GM23248 (cell line): ENCODE results near the gene ZNF358. TPM values are rescaled to one million over a fixed set of nuclear protein-coding genes. Genes with fewer than 3 reads are reported as not detected.
A peak's percentile ranks its signal among the peaks of the same experiment; 100 is the strongest.

Source experiments
- DNase-seq: peaks from one replicate; pipeline ENCODE4 v3.0.0-alpha.2; 2015
- H2AFZ ChIP-seq: fragments of 200-600 bp; sonication (generic); 2 replicates; pipeline ENCODE4 v1.6.1; 2016; ENCODE audit warnings: antibody characterized with exemption
- H3F3A ChIP-seq: fragments of 200-600 bp; sonication (generic); 2 replicates; pipeline ENCODE4 v1.6.1; 2016; ENCODE audit warnings: mild to moderate bottlenecking, antibody characterized with exemption, mixed run types; ENCODE audit not compliant: insufficient read depth
- H3K27ac ChIP-seq: fragments of 200-600 bp; sonication (generic); 2 replicates; pipeline ENCODE4 v1.5.1; 2016; ENCODE audit warnings: mild to moderate bottlenecking
- H3K27me3 ChIP-seq: fragments of 200-600 bp; sonication (generic); replicated peaks from 2 replicates; pipeline ENCODE4 v1.6.1; 2016; ENCODE audit warnings: mild to moderate bottlenecking; ENCODE audit not compliant: insufficient read depth
- H3K36me3 ChIP-seq: fragments of 200-600 bp; sonication (generic); 2 replicates; pipeline ENCODE4 v1.6.1; 2016; ENCODE audit warnings: low read depth, mild to moderate bottlenecking
- H3K4me1 ChIP-seq: fragments of 200-600 bp; sonication (generic); 2 replicates; pipeline ENCODE4 v1.6.1; 2016; ENCODE audit warnings: mild to moderate bottlenecking; ENCODE audit not compliant: insufficient read depth
- H3K4me2 ChIP-seq: fragments of 200-600 bp; sonication (generic); one replicate; pipeline ENCODE4 v1.6.1; 2016; ENCODE audit warnings: mild to moderate bottlenecking; ENCODE audit not compliant: unreplicated experiment
- H3K4me3 ChIP-seq: fragments of 200-600 bp; sonication (generic); 2 replicates; pipeline ENCODE4 v1.5.1; 2016; ENCODE audit warnings: mild to moderate bottlenecking
- H3K79me2 ChIP-seq: fragments of 200-600 bp; sonication (generic); 2 replicates; pipeline ENCODE4 v1.6.1; 2016; ENCODE audit warnings: mild to moderate bottlenecking; ENCODE audit not compliant: insufficient read depth
- H3K9ac ChIP-seq: fragments of 200-600 bp; sonication (generic); 2 replicates; pipeline ENCODE4 v1.6.1; 2016; ENCODE audit warnings: mild to moderate bottlenecking
- H3K9me2 ChIP-seq: fragments of 200-600 bp; sonication (generic); 2 replicates; pipeline ENCODE4 v1.6.1; 2016; ENCODE audit warnings: mixed run types, mild to moderate bottlenecking, moderate library complexity; ENCODE audit not compliant: insufficient read depth
- H3K9me3 ChIP-seq: fragments of 200-600 bp; sonication (generic); one replicate; pipeline ENCODE4 v1.6.1; 2017; ENCODE audit warnings: low read depth
- H4K20me1 ChIP-seq: fragments of 200-600 bp; sonication (generic); 2 replicates; pipeline ENCODE4 v1.6.0; 2016; ENCODE audit not compliant: insufficient read depth
- EZH2 ChIP-seq: fragments of 200-600 bp; sonication (generic); IDR thresholded peaks from 2 replicates; pipeline ENCODE4 v1.6.1; 2018; ENCODE audit warnings: antibody characterized with exemption, mild to moderate bottlenecking; ENCODE audit not compliant: insufficient read depth, poor library complexity, severe bottlenecking
- EZH2phosphoT487 ChIP-seq: fragments of 200-600 bp; sonication (generic); IDR thresholded peaks from 2 replicates; pipeline ENCODE4 v1.6.1; 2018; ENCODE audit warnings: antibody characterized with exemption, moderate library complexity, mild to moderate bottlenecking, low read depth; ENCODE audit not compliant: insufficient read depth
- WGBS, 2 experiments: methylation state at CpG; one replicate each; pipeline ENCODE4 v1.1.6; 2015 to 2017; ENCODE audit warnings: low lambda C conversion rate in 2 of 2, low coverage in 1 of 2; ENCODE audit errors: missing lambda C conversion rate in 2 of 2; 5-methylcytosine and 5-hydroxymethylcytosine counted together
- in situ Hi-C: fragments of 300-500 bp; cut with MboI; formaldehyde crosslinking; loops from 2 replicates; pipeline ENCODE4 v1.15.0; 2020
- polyA plus RNA-seq: library from polyadenylated mRNA; unstranded; fragments of >200 nt; fragmentation: Nextera tagmentation; extraction: Ambion mirVana; gene quantifications from 2 replicates; pipeline ENCODE4 v1.2.1, GENCODE V29; 2016
- total RNA-seq: library from RNA; depleted of rRNA; stranded (reverse); fragments of >200 nt; shearing (Covaris generic); gene quantifications from 2 replicates; pipeline ENCODE4 v1.2.3, GENCODE V29; 2014

Gene ZNF358
- total and polyA plus RNA-seq, 2 experiments from 2014 or later = 12.0 to 56.3 TPM

GRCh38 chr19:7539827-7540425 is 24.0 kb downstream of the ZNF358 start:
- no peak for TF ChIP-seq EZH2phosphoT487
- no peak for TF ChIP-seq EZH2
- peaks cover 4% of the 10 kb centered on the region; the same call in 1 of the 2 replicates for H3K79me2 ChIP-seq
- H3K9me2 ChIP-seq = no peaks in the 10 kb centered on the region
- H3K9ac ChIP-seq = no peak overlapping the region
- no peaks in the 10 kb centered on the region for H3F3A ChIP-seq
- H3K4me1 ChIP-seq = no peaks in the 10 kb centered on the region
- peaks cover 6% of the 10 kb centered on the region; the same call in 1 of the 2 replicates for H3K36me3 ChIP-seq
- in situ Hi-C loops = no loop called here
- H3K9me3 ChIP-seq = no peaks in the 10 kb centered on the region
- WGBS, 2 experiments = 98% methylated on average over 27 to 28 of the region's 28 CpGs
- no peaks in the 10 kb centered on the region for H3K27me3 ChIP-seq
- no peak overlapping the region for H3K4me3 ChIP-seq
- H4K20me1 ChIP-seq = no peaks in the 10 kb centered on the region
- H2AFZ ChIP-seq = no peak overlapping the region
- no peak overlapping the region for H3K27ac ChIP-seq
- DNase-seq = no peak
- H3K4me2 ChIP-seq = no peak overlapping the region

- Histone ChIP-seq H3K4me2 (no peak overlapping the region), H2AFZ (no peak overlapping the region), H3K9me3 (no peaks in the 10 kb centered on the region), H3K36me3 (peaks cover 6% of the 10 kb centered on the region; the same call in 1 of the 2 replicates), H3K79me2 (peaks cover 2% of the 10 kb centered on the region; the same call in 1 of the 2 replicates), H3K9me2 (no peaks in the 10 kb centered on the region), H3F3A (no peaks in the 10 kb centered on the region), H3K27me3 (no peaks in the 10 kb centered on the region), H3K27ac (no peak overlapping the region), H4K20me1 (no peaks in the 10 kb centered on the region), H3K4me3 (no peak overlapping the region), H3K4me1 (no peaks in the 10 kb centered on the region), H3K9ac (no peak overlapping the region)
- TF ChIP-seq EZH2 (no peak), EZH2phosphoT487 (no peak)
- 86 to 88% methylated on average over 16 to 38 of the region's 39 CpGs for WGBS, 2 experiments
- peak; percentile 47 for DNase-seq
- in situ Hi-C loops = no loop called here
Observed at GRCh38 chr19:7540761-7541474, 25.0 kb downstream of the ZNF358 start.

- peaks cover 6% of the 10 kb centered on the region; the same call in 1 of the 2 replicates for H3K36me3 ChIP-seq
- in situ Hi-C loops = no loop called here
- H3K79me2 ChIP-seq = no peaks in the 10 kb centered on the region
- TF ChIP-seq EZH2 (no peak), EZH2phosphoT487 (no peak)
- no peaks in the 10 kb centered on the region for H3K27me3 ChIP-seq
- H4K20me1 ChIP-seq = no peaks in the 10 kb centered on the region
- WGBS, 2 experiments = 93 to 94% methylated on average over 14 to 15 of the region's 15 CpGs
- no peaks in the 10 kb centered on the region for H3K4me1 ChIP-seq
- H3K4me2 ChIP-seq = no peak overlapping the region
- no peak overlapping the region for H2AFZ ChIP-seq
- H3K27ac ChIP-seq = no peak overlapping the region
- no peak overlapping the region for H3K9ac ChIP-seq
- H3K9me3 ChIP-seq = no peaks in the 10 kb centered on the region
- no peak overlapping the region for H3K4me3 ChIP-seq
- no peaks in the 10 kb centered on the region for H3F3A ChIP-seq
- H3K9me2 ChIP-seq = no peaks in the 10 kb centered on the region
- DNase-seq = no peak
Observed at GRCh38 chr19:7541475-7541824, 25.5 kb downstream of the ZNF358 start.

GRCh38 chr19:7541828-7542443 is 26.0 kb downstream of the ZNF358 start:
- no peak for DNase-seq
- H3K27me3 ChIP-seq = no peaks in the 10 kb centered on the region
- WGBS, 2 experiments = 97 to 98% methylated on average over 11 of the region's 11 CpGs
- no peaks in the 10 kb centered on the region for H3F3A ChIP-seq
- no peak overlapping the region for H3K27ac ChIP-seq
- in situ Hi-C loops = no loop called here
- H3K4me2 ChIP-seq = no peak overlapping the region
- TF ChIP-seq EZH2 = no peak
- TF ChIP-seq EZH2phosphoT487 = no peak
- H3K36me3 ChIP-seq = peaks cover 6% of the 10 kb centered on the region; the same call in 1 of the 2 replicates
- H3K9ac ChIP-seq = no peak overlapping the region
- no peaks in the 10 kb centered on the region for H3K4me1 ChIP-seq
- H2AFZ ChIP-seq = no peak overlapping the region
- no peaks in the 10 kb centered on the region for H3K9me3 ChIP-seq
- H3K79me2 ChIP-seq = no peaks in the 10 kb centered on the region
- no peaks in the 10 kb centered on the region for H4K20me1 ChIP-seq
- no peak overlapping the region for H3K4me3 ChIP-seq
- no peaks in the 10 kb centered on the region for H3K9me2 ChIP-seq
